Measurements from ENCODE around the gene TMEM163.
"Not testable (repeated sequence)": the region's sequence is repeated elsewhere in the genome, so short reads cannot be mapped to it uniquely, and the experiment has no call there.

The TMEM163 gene

DNA sequence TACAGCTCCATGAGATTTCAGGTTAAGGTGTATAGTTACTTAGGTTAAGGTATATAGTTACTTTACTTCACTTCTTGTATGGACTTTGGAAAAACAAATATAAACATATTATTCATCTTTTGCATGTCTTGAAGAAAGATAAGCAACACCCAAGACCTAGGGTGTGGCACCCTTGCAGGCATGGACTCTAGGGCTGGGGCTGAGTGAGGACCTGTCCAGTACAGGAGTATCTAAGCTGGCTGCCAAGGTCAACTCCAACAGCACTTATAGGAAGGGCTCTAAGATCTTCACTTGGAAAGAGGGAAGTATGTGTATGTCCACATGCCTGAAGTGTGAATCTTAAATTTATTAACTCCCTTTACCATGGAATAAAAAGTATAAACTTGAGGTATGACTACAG is 7.1 kb upstream of the TMEM163 start:
- no peak overlapping the region for H3K4me3 ChIP-seq (ENCODE audit: low read depth, low read length)
- TF ChIP-seq CTCF (IDR thresholded peaks at IDR 0.05; ENCODE audit: insufficient read depth, low read depth, low read length, missing control alignments) = no peak
- DNase-seq (ENCODE audit: low read depth) = no peak

DNA sequence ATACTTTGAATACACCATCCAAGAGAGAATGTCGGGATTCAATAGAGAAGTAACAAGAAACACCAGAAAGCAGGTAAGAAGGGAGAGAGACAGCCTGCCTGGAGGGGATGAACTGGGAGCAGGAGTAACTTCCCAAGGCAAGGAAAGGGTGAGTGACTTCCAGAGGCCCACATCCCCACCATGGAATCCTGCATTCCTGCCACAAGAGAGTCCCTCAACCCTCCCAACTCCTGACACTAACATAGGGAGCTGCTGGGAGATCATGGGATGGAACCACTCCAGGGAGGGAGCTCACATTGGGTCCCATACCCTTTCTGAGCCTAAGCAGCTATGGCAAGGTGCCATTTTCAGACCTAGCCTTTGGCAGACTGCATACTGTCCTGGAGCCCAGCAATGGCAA is 5.5 kb upstream of the TMEM163 start:
- H3K4me3 ChIP-seq (ENCODE audit: low read depth, low read length) = no peak overlapping the region
- DNase-seq (ENCODE audit: low read depth) = no peak
- no peak for TF ChIP-seq CTCF (IDR thresholded peaks at IDR 0.05; ENCODE audit: insufficient read depth, low read depth, low read length, missing control alignments)

DNA sequence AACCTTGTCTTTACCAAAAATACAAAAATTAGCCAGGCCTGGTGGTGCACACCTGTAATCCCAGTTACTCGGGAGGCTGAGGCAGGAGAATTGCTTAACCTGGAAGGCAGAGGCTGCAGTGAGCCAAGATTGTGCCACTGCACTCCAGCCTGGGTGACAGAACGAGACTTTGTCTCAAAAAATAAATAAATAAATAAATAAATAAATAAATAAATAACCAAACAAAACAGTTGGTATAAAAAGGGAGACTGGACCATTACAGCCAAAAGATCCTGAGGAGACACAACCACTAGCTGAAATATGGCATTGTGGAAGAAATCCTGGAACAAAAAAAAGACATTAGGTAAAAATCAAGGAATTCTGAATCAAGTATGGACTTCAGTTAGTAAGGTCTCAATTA is 4.9 kb upstream of the TMEM163 start:
- DNase-seq (ENCODE audit: low read depth) = not testable (repeated sequence)

DNA sequence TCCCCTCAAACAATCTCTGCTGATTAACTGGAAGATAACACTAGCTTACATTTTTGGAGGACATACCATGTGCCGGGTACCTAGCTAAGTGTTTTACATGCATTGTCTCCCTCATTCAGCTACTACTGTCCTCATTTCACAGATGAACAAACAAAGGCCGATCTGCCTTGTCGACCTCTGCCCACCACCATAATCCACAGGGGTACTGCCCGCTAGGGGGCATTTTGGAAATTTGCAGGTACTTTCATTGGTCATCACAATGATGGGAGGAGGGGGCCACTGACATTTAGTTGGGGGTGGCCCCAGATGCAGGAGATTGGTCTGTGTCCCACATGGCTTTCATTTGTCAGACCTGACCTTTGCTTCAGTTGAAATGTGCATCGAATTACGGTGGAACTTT is 3.9 kb upstream of the TMEM163 start:
- no peak overlapping the region for H3K4me3 ChIP-seq (ENCODE audit: low read depth, low read length)
- no peak for DNase-seq (ENCODE audit: low read depth)
- TF ChIP-seq CTCF (IDR thresholded peaks at IDR 0.05; ENCODE audit: insufficient read depth, low read depth, low read length, missing control alignments) = no peak

More for the DNA sequence above, 4.9 kb upstream of the TMEM163 start:
- not testable (repeated sequence) for H3K4me3 ChIP-seq (ENCODE audit: low read depth, low read length)

DNA sequence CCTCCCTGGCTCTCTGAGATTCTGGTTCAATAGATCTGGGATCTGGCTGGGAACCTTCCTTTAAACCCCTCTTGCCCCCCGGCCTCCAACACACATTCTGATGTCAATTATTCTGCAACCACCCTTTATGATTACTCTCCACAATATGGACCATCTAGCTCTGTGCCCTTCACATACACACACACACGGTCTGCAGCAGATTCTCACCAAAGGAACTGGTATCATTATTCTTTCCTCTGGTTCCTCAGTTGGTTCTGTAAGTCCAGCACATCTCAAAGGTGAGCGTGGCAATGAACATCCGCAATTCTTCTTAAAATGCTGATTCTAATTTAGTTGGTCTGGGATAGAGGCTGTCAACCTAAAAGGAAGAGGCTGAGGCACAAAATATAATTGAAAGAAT is 2.8 kb upstream of the TMEM163 start:
- TF ChIP-seq CTCF (IDR thresholded peaks at IDR 0.05; ENCODE audit: insufficient read depth, low read depth, low read length, missing control alignments) = no peak
- DNase-seq (ENCODE audit: low read depth) = no peak
- H3K4me3 ChIP-seq (ENCODE audit: low read depth, low read length) = no peak overlapping the region

DNA sequence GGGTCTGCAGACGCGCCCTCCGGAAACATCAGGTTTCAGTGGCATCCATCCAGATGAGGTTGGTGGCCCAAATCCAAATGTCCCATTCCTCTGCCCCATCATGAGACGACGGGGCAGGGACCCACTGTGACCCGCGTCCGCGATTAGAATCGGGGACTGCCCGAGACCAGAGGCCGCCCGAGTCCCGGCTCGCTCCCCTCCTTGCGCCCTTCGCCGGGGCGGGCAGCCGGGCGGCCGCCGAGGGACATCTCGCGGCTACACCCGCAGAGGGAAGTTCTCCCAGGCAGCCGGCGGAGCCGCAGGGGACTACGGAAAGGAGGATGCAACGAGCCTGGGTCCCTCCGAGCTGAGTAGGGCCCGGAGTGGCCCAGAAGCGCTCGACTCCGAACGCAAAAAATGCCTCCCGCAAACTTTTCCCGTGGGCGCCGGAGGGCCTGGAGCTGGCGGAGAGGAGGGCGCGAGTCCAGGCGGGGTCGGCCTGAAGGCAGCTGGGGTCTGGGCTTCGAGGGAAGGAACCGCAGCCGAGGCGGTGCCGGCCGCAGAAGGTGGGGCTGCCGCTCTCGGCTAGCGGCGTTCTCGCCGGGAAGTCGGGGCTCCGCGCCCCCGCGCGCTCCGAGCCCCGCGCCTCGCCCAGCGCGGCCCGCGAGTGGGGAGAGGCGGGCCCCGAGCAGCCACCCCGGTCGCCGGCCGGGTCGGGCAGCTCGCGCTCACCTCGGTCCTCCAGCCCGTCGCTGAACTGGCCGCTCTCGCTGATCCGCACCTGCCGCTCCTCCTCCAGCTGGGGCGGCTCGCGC is 580 bp downstream of the TMEM163 start:
- H3K4me3 ChIP-seq (ENCODE audit: low read depth, low read length) = no peak overlapping the region
- no peak for DNase-seq (ENCODE audit: low read depth)
- no peak for TF ChIP-seq CTCF (IDR thresholded peaks at IDR 0.05; ENCODE audit: insufficient read depth, low read depth, low read length, missing control alignments)

GRCh38 chr2:134717286-134718022 is 1.3 kb downstream of the TMEM163 start:
- DNase-seq (ENCODE audit: low read depth) = no peak
- no peak overlapping the region for H3K4me3 ChIP-seq (ENCODE audit: low read depth, low read length)
- TF ChIP-seq CTCF (IDR thresholded peaks at IDR 0.05; ENCODE audit: insufficient read depth, low read depth, low read length, missing control alignments) = no peak
